NT2/D1 (cell line): ENCODE measurements around the gene TEX10.

Experiments
- SUZ12 ChIP-seq: IDR thresholded peaks from 2 replicates; pipeline ENCODE4 v1.6.1; 2011; ENCODE audit not compliant: insufficient read length, insufficient read depth; ENCODE audit errors: extremely low read depth
- YY1 ChIP-seq: IDR thresholded peaks from 2 replicates; pipeline ENCODE4 v1.6.1; 2011; ENCODE audit not compliant: insufficient read length, insufficient read depth
- ZNF274 ChIP-seq: IDR thresholded peaks from 2 replicates; pipeline ENCODE4 v1.6.1; 2011; ENCODE audit warnings: mild to moderate bottlenecking, low read depth, low read length

DNA sequence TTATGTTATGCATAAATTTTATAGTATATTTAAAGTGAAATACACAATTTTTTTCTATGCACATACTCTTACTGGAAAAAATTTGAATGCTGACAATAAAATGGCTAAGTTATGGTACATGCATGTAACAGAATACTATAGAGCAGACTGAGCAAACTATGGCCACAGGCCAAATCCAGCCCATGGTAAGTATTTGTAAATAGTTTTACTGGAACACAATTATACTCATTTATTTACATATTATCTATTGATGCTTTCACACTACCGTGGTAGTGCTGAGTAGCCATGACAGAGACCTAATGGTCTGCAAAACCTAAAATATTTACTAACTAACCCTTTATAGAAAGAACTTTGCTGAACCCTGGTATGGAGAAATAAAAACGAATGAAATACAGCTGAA is 45.7 kb downstream of the TEX10 start:
- TF ChIP-seq YY1 (no peak), ZNF274 (no peak), SUZ12 (no peak)
